ENCODE data around the gene ARSA.

- TF ChIP-seq TAF1 (IDR thresholded peaks at IDR 0.05; ENCODE audit: low read depth, low read length) (no peak), POLR2A (IDR thresholded peaks at IDR 0.05; ENCODE audit: low read depth, low read length) (no peak)
Measured at GRCh38 chr22:50620593-50621355, 7.2 kb downstream of the ARSA start.

Measured in GM12891 (cell line).